Measurements from ENCODE around the gene MXI1. TPM values are rescaled to one million over a fixed set of nuclear protein-coding genes. Genes with fewer than 3 reads are reported as not detected.

MXI1 gene
- total RNA-seq, 1 donor from 2014 or later: 31.5 TPM

DNA sequence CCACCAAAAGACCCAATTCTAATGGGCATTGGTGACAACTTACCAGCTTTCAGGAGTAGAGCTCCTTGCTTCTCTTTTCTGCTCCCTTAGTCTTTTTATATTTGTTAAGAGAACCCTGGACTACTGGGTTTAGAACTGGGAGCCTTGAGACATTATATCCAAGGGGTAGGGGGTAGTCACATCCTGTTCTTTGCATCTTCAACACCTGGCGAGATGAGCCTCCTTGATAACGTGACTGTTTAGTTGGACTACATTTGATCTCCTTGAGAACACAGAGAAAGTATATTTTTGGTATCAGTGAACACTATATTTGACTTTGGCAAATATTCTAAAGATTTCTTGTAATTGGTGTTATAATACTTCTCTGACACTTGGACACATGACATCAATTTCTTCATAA, 106.3 kb downstream of the MXI1 start:
- Histone ChIP-seq H3K27me3 (ENCODE audit: insufficient read depth, low read length) (no peaks in the 10 kb centered on the region), H3K9ac (ENCODE audit: low read length) (no peak overlapping the region), H2AFZ (ENCODE audit: low read depth, low read length) (no peak overlapping the region), H3K27ac (ENCODE audit: low read depth, low read length) (no peak overlapping the region), H3K4me2 (ENCODE audit: low read length) (no peak overlapping the region), H3K9me3 (ENCODE audit: insufficient read depth, low read depth, low read length) (no peaks in the 10 kb centered on the region), H3K79me2 (ENCODE audit: insufficient read depth, low read length) (no peaks in the 10 kb centered on the region), H3K4me1 (ENCODE audit: insufficient read depth, low read length) (peaks cover 3% of the 10 kb centered on the region), H3K4me3 (ENCODE audit: insufficient read depth, low read depth, low read length) (no peak overlapping the region), H4K20me1 (ENCODE audit: insufficient read depth, low read length) (no peaks in the 10 kb centered on the region), H3K36me3 (ENCODE audit: insufficient read depth, low read length) (no peaks in the 10 kb centered on the region)
- FAIRE-seq (no peak), DNase-seq (ENCODE audit: low read depth) (no peak)
- no peaks in the 10 kb centered on the region for H3K9me3 Mint-ChIP-seq (ENCODE audit: unreplicated experiment)
- no peaks in the 10 kb centered on the region for H3K36me3 Mint-ChIP-seq (ENCODE audit: low read depth, unreplicated experiment)
- TF ChIP-seq EZH2 (IDR thresholded peaks at IDR 0.05; ENCODE audit: insufficient read depth, low read length): no peak
- TF ChIP-seq, protein P1, sequence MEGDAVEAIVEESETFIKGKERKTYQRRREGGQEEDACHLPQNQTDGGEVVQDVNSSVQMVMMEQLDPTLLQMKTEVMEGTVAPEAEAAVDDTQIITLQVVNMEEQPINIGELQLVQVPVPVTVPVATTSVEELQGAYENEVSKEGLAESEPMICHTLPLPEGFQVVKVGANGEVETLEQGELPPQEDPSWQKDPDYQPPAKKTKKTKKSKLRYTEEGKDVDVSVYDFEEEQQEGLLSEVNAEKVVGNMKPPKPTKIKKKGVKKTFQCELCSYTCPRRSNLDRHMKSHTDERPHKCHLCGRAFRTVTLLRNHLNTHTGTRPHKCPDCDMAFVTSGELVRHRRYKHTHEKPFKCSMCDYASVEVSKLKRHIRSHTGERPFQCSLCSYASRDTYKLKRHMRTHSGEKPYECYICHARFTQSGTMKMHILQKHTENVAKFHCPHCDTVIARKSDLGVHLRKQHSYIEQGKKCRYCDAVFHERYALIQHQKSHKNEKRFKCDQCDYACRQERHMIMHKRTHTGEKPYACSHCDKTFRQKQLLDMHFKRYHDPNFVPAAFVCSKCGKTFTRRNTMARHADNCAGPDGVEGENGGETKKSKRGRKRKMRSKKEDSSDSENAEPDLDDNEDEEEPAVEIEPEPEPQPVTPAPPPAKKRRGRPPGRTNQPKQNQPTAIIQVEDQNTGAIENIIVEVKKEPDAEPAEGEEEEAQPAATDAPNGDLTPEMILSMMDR (IDR thresholded peaks at IDR 0.05; ENCODE audit: insufficient read depth, low read depth, low read length): no peak
- no peak overlapping the region for H3K4me3 Mint-ChIP-seq (ENCODE audit: unreplicated experiment)
- no peaks in the 10 kb centered on the region for H3K27me3 Mint-ChIP-seq (ENCODE audit: low read depth, unreplicated experiment)
- H3K27ac Mint-ChIP-seq (ENCODE audit: unreplicated experiment): no peak overlapping the region
- peaks cover 8% of the 10 kb centered on the region for H3K4me1 Mint-ChIP-seq (ENCODE audit: low read depth, unreplicated experiment)

DNA sequence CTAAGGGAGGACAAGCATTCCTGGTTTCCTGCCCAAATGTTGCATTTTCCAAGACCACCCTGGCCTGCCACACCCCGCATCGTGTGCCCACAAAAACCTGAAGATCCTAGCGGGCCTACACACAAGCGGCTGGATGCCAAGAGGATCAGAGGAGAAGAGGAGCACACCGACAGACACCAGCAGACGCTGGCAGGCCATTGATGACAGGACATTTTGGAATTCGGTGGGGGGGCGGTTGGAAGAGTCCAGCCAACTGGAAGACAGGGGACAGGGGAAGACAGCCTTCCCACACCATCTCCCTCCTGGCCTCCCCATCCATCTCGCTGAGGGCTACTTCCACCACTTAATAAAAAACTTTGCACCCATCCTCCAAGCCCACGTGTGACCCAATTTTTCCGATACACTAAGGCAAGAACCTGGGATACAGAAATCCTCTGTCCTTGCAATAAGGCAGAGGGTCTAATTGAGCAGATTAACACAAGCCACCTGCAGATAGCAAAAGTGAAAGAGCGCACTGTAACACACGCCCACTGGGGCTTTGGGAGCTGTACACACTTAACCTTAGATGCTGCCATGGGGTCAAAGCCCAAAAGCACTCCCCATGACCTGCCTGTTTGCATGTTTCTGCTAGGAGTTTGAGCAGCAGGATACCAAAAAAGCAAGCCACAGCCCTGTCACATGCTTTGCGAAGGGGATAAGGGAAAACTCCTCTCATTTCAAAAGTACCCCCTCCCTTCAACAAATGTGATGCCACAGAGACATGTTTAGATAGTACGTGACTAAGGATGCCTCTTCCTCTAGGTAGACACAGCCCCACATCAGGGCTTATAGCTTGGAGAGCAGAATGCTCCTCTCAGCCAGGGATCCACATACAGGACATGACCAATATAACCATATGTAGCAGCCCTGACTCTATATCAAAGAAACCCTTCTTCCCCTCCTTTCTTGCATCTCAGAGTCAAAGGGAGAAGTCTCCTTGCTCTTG, 110.8 kb downstream of the MXI1 start:
- no peak for TF ChIP-seq EZH2 (IDR thresholded peaks at IDR 0.05; ENCODE audit: insufficient read depth, low read length)
- TF ChIP-seq, protein P1 (IDR thresholded peaks at IDR 0.05; ENCODE audit: insufficient read depth, low read depth, low read length): no peak
- no peak overlapping the region for H2AFZ ChIP-seq (ENCODE audit: low read depth, low read length)
- FAIRE-seq: no peak

More for the DNA sequence above, 110.8 kb downstream of the MXI1 start:
- peaks cover under 1% of the 10 kb centered on the region for H3K4me1 ChIP-seq (ENCODE audit: insufficient read depth, low read length)
- DNase-seq (ENCODE audit: low read depth): no peak
- H3K4me1 Mint-ChIP-seq (ENCODE audit: low read depth, unreplicated experiment): peaks cover 3% of the 10 kb centered on the region
- H3K4me2 ChIP-seq (ENCODE audit: low read length): no peak overlapping the region
- no peaks in the 10 kb centered on the region for H4K20me1 ChIP-seq (ENCODE audit: insufficient read depth, low read length)
- no peaks in the 10 kb centered on the region for H3K27me3 Mint-ChIP-seq (ENCODE audit: low read depth, unreplicated experiment)
- H3K9me3 ChIP-seq (ENCODE audit: insufficient read depth, low read depth, low read length): no peaks in the 10 kb centered on the region
- no peak overlapping the region for H3K4me3 ChIP-seq (ENCODE audit: insufficient read depth, low read depth, low read length)
- no peak overlapping the region for H3K27ac ChIP-seq (ENCODE audit: low read depth, low read length)
- no peaks in the 10 kb centered on the region for H3K27me3 ChIP-seq (ENCODE audit: insufficient read depth, low read length)
- H3K36me3 Mint-ChIP-seq (ENCODE audit: low read depth, unreplicated experiment): no peaks in the 10 kb centered on the region
- no peaks in the 10 kb centered on the region for H3K36me3 ChIP-seq (ENCODE audit: insufficient read depth, low read length)
- peaks cover 6% of the 10 kb centered on the region for H3K9me3 Mint-ChIP-seq (ENCODE audit: unreplicated experiment)
- no peaks in the 10 kb centered on the region for H3K79me2 ChIP-seq (ENCODE audit: insufficient read depth, low read length)
- H3K27ac Mint-ChIP-seq (ENCODE audit: unreplicated experiment): no peak overlapping the region
- H3K4me3 Mint-ChIP-seq (ENCODE audit: unreplicated experiment): no peak overlapping the region
- H3K9ac ChIP-seq (ENCODE audit: low read length): no peak overlapping the region
